PFSK-1 (cell line): ENCODE data around the gene DPP3.

ENCODE experiments used
- FOXP2 ChIP-seq: optimal IDR thresholded peaks from 2 replicates; pipeline ENCODE3; 2011; ENCODE audit warnings: borderline replicate concordance, control low read depth, inconsistent platforms; ENCODE audit not compliant: insufficient read depth; ENCODE audit errors: extremely low read length, extremely low read depth
- POLR2AphosphoS5 ChIP-seq: IDR thresholded peaks from 2 replicates; pipeline ENCODE4 v1.6.1; 2012; ENCODE audit warnings: low read depth, mild to moderate bottlenecking, control low read depth, low read length, moderate library complexity
- SIN3A ChIP-seq: IDR thresholded peaks from 2 replicates; pipeline ENCODE4 v1.6.1; 2012; ENCODE audit warnings: mild to moderate bottlenecking, low read length, moderate library complexity, borderline replicate concordance; ENCODE audit not compliant: insufficient read depth
- TAF1 ChIP-seq: IDR thresholded peaks from 2 replicates; pipeline ENCODE4 v1.6.1; 2012; ENCODE audit warnings: low read length, control low read depth, borderline replicate concordance; ENCODE audit not compliant: insufficient read depth
- TF ChIP-seq, protein P1 (sequence below), 2 experiments: IDR thresholded peaks; 2 replicates each; pipeline versions ENCODE4 v1.6.1 to v1.8.0; 2011 to 2012; ENCODE audit warnings: low read depth in 2 of 2, low read length in 2 of 2, control low read depth in 1 of 2, inconsistent platforms in 1 of 2, mild to moderate bottlenecking in 1 of 2, moderate library complexity in 1 of 2; ENCODE audit not compliant: insufficient read depth in 1 of 2

- TF ChIP-seq, protein P1, sequence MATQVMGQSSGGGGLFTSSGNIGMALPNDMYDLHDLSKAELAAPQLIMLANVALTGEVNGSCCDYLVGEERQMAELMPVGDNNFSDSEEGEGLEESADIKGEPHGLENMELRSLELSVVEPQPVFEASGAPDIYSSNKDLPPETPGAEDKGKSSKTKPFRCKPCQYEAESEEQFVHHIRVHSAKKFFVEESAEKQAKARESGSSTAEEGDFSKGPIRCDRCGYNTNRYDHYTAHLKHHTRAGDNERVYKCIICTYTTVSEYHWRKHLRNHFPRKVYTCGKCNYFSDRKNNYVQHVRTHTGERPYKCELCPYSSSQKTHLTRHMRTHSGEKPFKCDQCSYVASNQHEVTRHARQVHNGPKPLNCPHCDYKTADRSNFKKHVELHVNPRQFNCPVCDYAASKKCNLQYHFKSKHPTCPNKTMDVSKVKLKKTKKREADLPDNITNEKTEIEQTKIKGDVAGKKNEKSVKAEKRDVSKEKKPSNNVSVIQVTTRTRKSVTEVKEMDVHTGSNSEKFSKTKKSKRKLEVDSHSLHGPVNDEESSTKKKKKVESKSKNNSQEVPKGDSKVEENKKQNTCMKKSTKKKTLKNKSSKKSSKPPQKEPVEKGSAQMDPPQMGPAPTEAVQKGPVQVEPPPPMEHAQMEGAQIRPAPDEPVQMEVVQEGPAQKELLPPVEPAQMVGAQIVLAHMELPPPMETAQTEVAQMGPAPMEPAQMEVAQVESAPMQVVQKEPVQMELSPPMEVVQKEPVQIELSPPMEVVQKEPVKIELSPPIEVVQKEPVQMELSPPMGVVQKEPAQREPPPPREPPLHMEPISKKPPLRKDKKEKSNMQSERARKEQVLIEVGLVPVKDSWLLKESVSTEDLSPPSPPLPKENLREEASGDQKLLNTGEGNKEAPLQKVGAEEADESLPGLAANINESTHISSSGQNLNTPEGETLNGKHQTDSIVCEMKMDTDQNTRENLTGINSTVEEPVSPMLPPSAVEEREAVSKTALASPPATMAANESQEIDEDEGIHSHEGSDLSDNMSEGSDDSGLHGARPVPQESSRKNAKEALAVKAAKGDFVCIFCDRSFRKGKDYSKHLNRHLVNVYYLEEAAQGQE (IDR thresholded peaks at IDR 0.05; ENCODE audit: insufficient read depth in 1 of 2, low read depth in 2 of 2, low read length in 2 of 2): no peak
- no peak for TF ChIP-seq POLR2AphosphoS5
- TF ChIP-seq TAF1: no peak
- TF ChIP-seq FOXP2: no peak
- no peak for TF ChIP-seq SIN3A
These were observed 69.5 kb downstream of the DPP3 start for GRCh38 chr11:66549696-66550095.
